GM12878 (cell line): Measurements from ENCODE around the gene PEX5. TPM values are rescaled to one million over a fixed set of nuclear protein-coding genes. Genes with fewer than 3 reads are reported as not detected.

Source experiments
- ATAC-seq: fragments of 200-7000 bp; cut with Tn5 transposase; 3 replicates; pipeline ENCODE4 v1.9.1; 2020; ENCODE audit warnings: mild to moderate bottlenecking, moderate library complexity
- BruUV-seq: library from RNA; stranded (reverse); fragments of 400-500 nt; replicated peaks from 2 replicates; lab custom pipeline; 2021; lab: Mats Ljungman, UMichigan
- CTCF ChIA-PET: fragments of 300-600 bp; sonication (Branson Sonifier 250); formaldehyde crosslinking; extraction: SDS; loops from one replicate; lab custom pipeline; 2021; ENCODE audit warnings: inconsistent platforms; lab: Yijun Ruan, JAX
- POLR2A ChIA-PET: fragments of 350-600 bp; formaldehyde crosslinking; extraction: SDS; loops from one replicate; lab custom pipeline; 2021; ENCODE audit warnings: inconsistent platforms; lab: Charles Lee
- RAD21 ChIA-PET: fragments of 300-600 bp; sonication (Branson Sonifier 250); formaldehyde crosslinking; loops from one replicate; lab custom pipeline; 2023; ENCODE audit warnings: antibody characterized with exemption; ENCODE audit not compliant: unreplicated experiment; lab: Charles Lee
- SMC1A ChIA-PET: fragments of 300-600 bp; sonication (Branson Sonifier 250); formaldehyde crosslinking; loops from one replicate; lab custom pipeline; 2023; ENCODE audit not compliant: unreplicated experiment, uncharacterized antibody; lab: Charles Lee
- DNase-seq: peaks from one replicate; pipeline ENCODE4 v3.0.0-alpha.2; 2011; ENCODE audit warnings: low read depth, low spot score
- FAIRE-seq: peaks from 3 replicates; lab custom pipeline; 2011; peaks lifted over from hg19 to GRCh38; lab: Jason Lieb, UNC
- H2AFZ ChIP-seq: 2 replicates; pipeline ENCODE4 v1.6.0; 2011; ENCODE audit warnings: low read depth, low read length, control low read depth; ENCODE audit not compliant: control insufficient read depth
- H3K27ac ChIP-seq: 2 replicates; pipeline ENCODE4 v1.5.1; 2011; ENCODE audit warnings: control low read depth; ENCODE audit not compliant: control insufficient read depth, insufficient read depth
- H3K27me3 ChIP-seq, 2 experiments: replicated peaks in 1 of 2; 2 replicates each; pipeline versions ENCODE4 v1.6.0 to v1.6.1; 2011; ENCODE audit warnings: low read length in 1 of 2; ENCODE audit not compliant: control insufficient read depth in 2 of 2, insufficient read depth in 2 of 2
- H3K36me3 ChIP-seq, 2 experiments: 2 replicates each; pipeline ENCODE4 v1.5.1; 2011; ENCODE audit warnings: low read length in 1 of 2; ENCODE audit not compliant: control insufficient read depth in 2 of 2, insufficient read depth in 2 of 2
- H3K4me1 ChIP-seq: 2 replicates; pipeline ENCODE4 v1.6.1; 2011; ENCODE audit warnings: mild to moderate bottlenecking, low read length, moderate library complexity, mixed read lengths; ENCODE audit not compliant: control insufficient read depth, insufficient read depth
- H3K4me2 ChIP-seq: 2 replicates; pipeline ENCODE4 v1.6.0; 2011; ENCODE audit warnings: control low read depth; ENCODE audit not compliant: control insufficient read depth, insufficient read depth
- H3K4me3 ChIP-seq: fragments of 200-600 bp; sonication (generic); 2 replicates; pipeline ENCODE4 v1.5.1; 2016
- H3K79me2 ChIP-seq: 2 replicates; pipeline ENCODE4 v1.6.0; 2011; ENCODE audit warnings: low read length; ENCODE audit not compliant: control insufficient read depth, insufficient read depth
- H3K9ac ChIP-seq: 2 replicates; pipeline ENCODE4 v1.8.0; 2011; ENCODE audit warnings: low read length, control low read depth, mixed read lengths; ENCODE audit not compliant: control insufficient read depth, insufficient read depth
- H3K9me3 ChIP-seq: replicated peaks from 3 replicates; pipeline ENCODE4 v1.5.1; 2011; ENCODE audit warnings: mild to moderate bottlenecking, low read length; ENCODE audit not compliant: control insufficient read depth, insufficient read depth
- H4K20me1 ChIP-seq: 2 replicates; pipeline ENCODE4 v1.6.0; 2011; ENCODE audit not compliant: control insufficient read depth, insufficient read depth
- BCLAF1 ChIP-seq: fragments of 450-650 bp; IDR thresholded peaks from 2 replicates; pipeline ENCODE4 v1.6.1; 2017; ENCODE audit warnings: antibody characterized with exemption, mild to moderate bottlenecking, moderate library complexity
- CEBPB ChIP-seq, 2 experiments: fragments of 150-350 bp in 1 of 2; IDR thresholded peaks; 2 replicates each; pipeline ENCODE4 v1.6.1; 2012 to 2014; ENCODE audit warnings: low read depth in 2 of 2, low read length in 2 of 2, borderline replicate concordance in 1 of 2, inconsistent platforms in 1 of 2
- ETV6 ChIP-seq, 2 experiments: fragments of 450-650 bp in 1 of 2; IDR thresholded peaks in 1 of 2; conservative IDR thresholded peaks in 1 of 2; 2 replicates each; pipeline ENCODE4 v1.6.1; 2014; ENCODE audit warnings: antibody characterized with exemption in 1 of 2, borderline replicate concordance in 1 of 2, low read depth in 1 of 2, mild to moderate bottlenecking in 1 of 2, moderate library complexity in 1 of 2
- EZH2 ChIP-seq: IDR thresholded peaks from 2 replicates; pipeline ENCODE4 v1.6.1; 2012; ENCODE audit warnings: low read depth, mild to moderate bottlenecking, control low read depth, inconsistent platforms, low read length, borderline replicate concordance; ENCODE audit not compliant: control insufficient read depth
- IKZF1 ChIP-seq: fragments of 450-650 bp; conservative IDR thresholded peaks from 2 replicates; pipeline ENCODE4 v1.6.1; 2017; ENCODE audit warnings: antibody characterized with exemption, mild to moderate bottlenecking
- IRF3 ChIP-seq: fragments of 450-650 bp; IDR thresholded peaks from 2 replicates; pipeline ENCODE4 v1.6.1; 2014; ENCODE audit warnings: mild to moderate bottlenecking
- IRF5 ChIP-seq: fragments of 450-650 bp; IDR thresholded peaks from 2 replicates; pipeline ENCODE4 v1.6.1; 2017; ENCODE audit warnings: borderline replicate concordance
- LARP7 ChIP-seq: fragments of 450-650 bp; IDR thresholded peaks from 2 replicates; pipeline ENCODE4 v1.6.1; 2017; ENCODE audit warnings: mild to moderate bottlenecking
- MEF2A ChIP-seq: IDR thresholded peaks from 2 replicates; pipeline ENCODE4 v1.6.1; 2011; ENCODE audit warnings: low read depth, mild to moderate bottlenecking, low read length, moderate library complexity; ENCODE audit not compliant: insufficient read depth
- MYB ChIP-seq: fragments of 150-350 bp; IDR thresholded peaks from 2 replicates; pipeline ENCODE4 v1.6.1; 2014; ENCODE audit warnings: mild to moderate bottlenecking, low read depth, low read length, borderline replicate concordance
- NR2C1 ChIP-seq: fragments of 450-650 bp; IDR thresholded peaks from 2 replicates; pipeline ENCODE4 v1.6.1; 2017; ENCODE audit warnings: antibody characterized with exemption, mild to moderate bottlenecking, moderate library complexity
- RAD21 ChIP-seq: IDR thresholded peaks from 2 replicates; pipeline ENCODE4 v1.6.1; 2011; ENCODE audit warnings: mild to moderate bottlenecking, low read depth, low read length, moderate library complexity; ENCODE audit not compliant: insufficient read depth
- RB1 ChIP-seq: fragments of 450-650 bp; formaldehyde crosslinking; IDR thresholded peaks from 2 replicates; pipeline ENCODE4 v1.6.1; 2017; ENCODE audit warnings: mild to moderate bottlenecking, borderline replicate concordance
- ZBED1 ChIP-seq: IDR thresholded peaks from 2 replicates; pipeline ENCODE4 v1.6.1; 2016; ENCODE audit warnings: borderline replicate concordance
- ZNF207 ChIP-seq: fragments of 450-650 bp; IDR thresholded peaks from 2 replicates; pipeline ENCODE4 v1.6.1; 2014; ENCODE audit warnings: antibody characterized with exemption, mild to moderate bottlenecking, borderline replicate concordance
- whole genome bisulfite sequencing: methylation state at CpG from one replicate; pipeline ENCODE4 v1.1.6; 2016; ENCODE audit warnings: low lambda C conversion rate; ENCODE audit not compliant: insufficient replicate concordance, insufficient coverage; ENCODE audit errors: missing lambda C conversion rate; 5-methylcytosine and 5-hydroxymethylcytosine counted together
- in situ Hi-C: fragments of 300-500 bp; cut with MboI; formaldehyde crosslinking; loops from 9 replicates; pipeline ENCODE4 v1.14.3; 2018; ENCODE audit warnings: mixed read lengths
- intact Hi-C: fragments of 100-400 bp; cut with micrococcal nuclease; formaldehyde crosslinking; loops from one replicate; pipeline ENCODE4 v1.14.2; 2022; ENCODE audit not compliant: unreplicated experiment
- polyA plus RNA-seq, 11 experiments: library from polyadenylated mRNA; depleted of rRNA in 4 of 11; unstranded in 6 of 11; stranded (reverse) in 5 of 11; fragments of >200 nt; fragmentation: Nextera tagmentation in 4 of 11; fragmentation: Illumina TruSeq in 1 of 11; extraction: Ambion mirVana in 4 of 11; extraction: Trizol in 1 of 11; gene quantifications; 1 replicate in 1 of 11; 2 replicates in 10 of 11; pipeline versions ENCODE4 v1.2.1 to v1.2.3, GENCODE V29; 2011 to 2016; ENCODE audit warnings: inconsistent platforms in 2 of 11, missing spikeins in 2 of 11, low read depth in 1 of 11
- total RNA-seq, 4 experiments: library from RNA; depleted of rRNA in 3 of 4; stranded (reverse); fragments of >200 nt in 3 of 4; fragmentation: Illumina TruSeq in 1 of 4; extraction: Trizol in 1 of 4; gene quantifications; 2 replicates each; pipeline versions ENCODE4 v1.2.1 to v1.2.3, GENCODE V29; 2013 to 2021
- TF ChIP-seq, protein P1 (sequence below): fragments of 450-650 bp; IDR thresholded peaks from 2 replicates; pipeline ENCODE4 v1.6.1; 2018; ENCODE audit warnings: mild to moderate bottlenecking, low read depth, moderate library complexity; ENCODE audit not compliant: partially characterized antibody

PEX5 gene
- total and polyA plus RNA-seq, 10 of the 15 experiments (the other 5 are each of a cell fraction or from before 2014, with no cell fraction given) = 1.3 to 31.9 (median 13.1) TPM

GRCh38 chr12:7145671-7146070 is 43.8 kb upstream of the PEX5 start:
- CTCF ChIA-PET = interaction anchor here (1.1 to 6.1 kb wide), 12 partner anchors 8 to 224 kb away, joined by 3 to 44 read pairs (median 4); partner anchors contain the start of gene C1RL
- Histone ChIP-seq H3K27ac (no peak overlapping the region), H3K4me2 (no peak overlapping the region), H3K27me3 (no peaks in the 10 kb centered on the region), H3K4me3 (no peak overlapping the region), H3K79me2 (no peaks in the 10 kb centered on the region), H4K20me1 (no peaks in the 10 kb centered on the region; the same call in 1 of the 2 replicates), H3K9me3 (no peaks in the 10 kb centered on the region; the same call in 2 of the 3 replicates), H2AFZ (no peak overlapping the region), H3K36me3 (peaks cover 7 to 27% of the 10 kb centered on the region in 2 experiments), H3K4me1 (no peaks in the 10 kb centered on the region), H3K9ac (no peak overlapping the region)
- in situ Hi-C loops (no loop called here), intact Hi-C loops (no loop called here)
- no TSS peak for BruUV-seq
- 58% methylated on average over 4 of the region's 4 CpGs for WGBS
- POLR2A ChIA-PET = no interaction called here
- SMC1A ChIA-PET = interaction anchor here (1.3 to 2.7 kb wide), 3 partner anchors 20 to 181 kb away, joined by 4 to 13 read pairs (median 4); no protein-coding TSS in a partner anchor
- ATAC-seq (no peak), FAIRE-seq (no peak), DNase-seq (no peak)
- RAD21 ChIA-PET = no interaction called here
- TF ChIP-seq, protein P1, sequence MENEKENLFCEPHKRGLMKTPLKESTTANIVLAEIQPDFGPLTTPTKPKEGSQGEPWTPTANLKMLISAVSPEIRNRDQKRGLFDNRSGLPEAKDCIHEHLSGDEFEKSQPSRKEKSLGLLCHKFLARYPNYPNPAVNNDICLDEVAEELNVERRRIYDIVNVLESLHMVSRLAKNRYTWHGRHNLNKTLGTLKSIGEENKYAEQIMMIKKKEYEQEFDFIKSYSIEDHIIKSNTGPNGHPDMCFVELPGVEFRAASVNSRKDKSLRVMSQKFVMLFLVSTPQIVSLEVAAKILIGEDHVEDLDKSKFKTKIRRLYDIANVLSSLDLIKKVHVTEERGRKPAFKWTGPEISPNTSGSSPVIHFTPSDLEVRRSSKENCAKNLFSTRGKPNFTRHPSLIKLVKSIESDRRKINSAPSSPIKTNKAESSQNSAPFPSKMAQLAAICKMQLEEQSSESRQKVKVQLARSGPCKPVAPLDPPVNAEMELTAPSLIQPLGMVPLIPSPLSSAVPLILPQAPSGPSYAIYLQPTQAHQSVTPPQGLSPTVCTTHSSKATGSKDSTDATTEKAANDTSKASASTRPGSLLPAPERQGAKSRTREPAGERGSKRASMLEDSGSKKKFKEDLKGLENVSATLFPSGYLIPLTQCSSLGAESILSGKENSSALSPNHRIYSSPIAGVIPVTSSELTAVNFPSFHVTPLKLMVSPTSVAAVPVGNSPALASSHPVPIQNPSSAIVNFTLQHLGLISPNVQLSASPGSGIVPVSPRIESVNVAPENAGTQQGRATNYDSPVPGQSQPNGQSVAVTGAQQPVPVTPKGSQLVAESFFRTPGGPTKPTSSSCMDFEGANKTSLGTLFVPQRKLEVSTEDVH = no peak
- no peak for TF ChIP-seq MEF2A
- no peak for TF ChIP-seq IRF3
- no peak for TF ChIP-seq ZNF207
- TF ChIP-seq LARP7 = no peak
- TF ChIP-seq NR2C1 = no peak
- TF ChIP-seq IRF5 = no peak
- TF ChIP-seq CEBPB (IDR thresholded peaks at IDR 0.05; ENCODE audit: borderline replicate concordance in 1 of 2, low read depth in 2 of 2, low read length in 2 of 2) = no peak
- no peak for TF ChIP-seq EZH2
- TF ChIP-seq MYB = no peak
- no peak for TF ChIP-seq RAD21
- no peak for TF ChIP-seq ZBED1
- no peak for TF ChIP-seq RB1
- TF ChIP-seq IKZF1 = no peak
- no peak for TF ChIP-seq ETV6 (conservative IDR thresholded peaks at IDR 0.05 in 1 of 2, IDR thresholded peaks at IDR 0.05 in 1 of 2; ENCODE audit: borderline replicate concordance in 1 of 2, low read depth in 1 of 2)
- no peak for TF ChIP-seq BCLAF1
